HepG2 (cell line): ENCODE measurements around the gene TMEM129. TPM values are rescaled to one million over a fixed set of nuclear protein-coding genes. Genes with fewer than 3 reads are reported as not detected.
A peak's percentile ranks its signal among the peaks of the same experiment; 100 is the strongest.

Experiments
- DNMT3B ChIP-seq: conservative IDR thresholded peaks from 2 replicates; pipeline ENCODE4 v1.6.1; 2016; ENCODE audit warnings: missing biosample characterization, control low read depth
- ETV6 ChIP-seq: sonication (generic); formaldehyde crosslinking; conservative IDR thresholded peaks from 2 replicates; pipeline ENCODE4 v1.4.0; 2020; ENCODE audit warnings: missing genetic modification reagents
- KMT2A ChIP-seq: sonication (generic); formaldehyde crosslinking; IDR thresholded peaks from 2 replicates; pipeline ENCODE4 v1.4.0; 2020; ENCODE audit warnings: missing genetic modification reagents
- NCOR1 ChIP-seq: fragments of 200-600 bp; sonication (generic); IDR thresholded peaks from 2 replicates; pipeline ENCODE4 v1.7.0; 2017; ENCODE audit warnings: antibody characterized with exemption, low read length, borderline replicate concordance
- POGZ ChIP-seq: sonication (generic); formaldehyde crosslinking; IDR thresholded peaks from 2 replicates; pipeline ENCODE4 v1.4.0; 2020; ENCODE audit warnings: mild to moderate bottlenecking, missing genetic modification reagents
- REPIN1 ChIP-seq: sonication (generic); formaldehyde crosslinking; IDR thresholded peaks from 2 replicates; pipeline ENCODE4 v1.8.0; 2022; ENCODE audit warnings: missing genetic modification reagents, low read depth, mild to moderate bottlenecking, borderline replicate concordance
- SKI ChIP-seq: fragments of 450-650 bp; IDR thresholded peaks from one replicate; pipeline ENCODE4 v1.6.1; 2018; ENCODE audit warnings: mild to moderate bottlenecking; ENCODE audit not compliant: partially characterized antibody
- SRSF1 ChIP-seq: fragments of 200-400 bp; formaldehyde crosslinking; optimal IDR thresholded peaks from 2 replicates; pipeline ENCODE3; 2017; ENCODE audit warnings: mild to moderate bottlenecking, low read depth, low read length, moderate library complexity
- SRY ChIP-seq: sonication (generic); formaldehyde crosslinking; IDR thresholded peaks from 2 replicates; pipeline ENCODE4 v1.8.0; 2022; ENCODE audit warnings: mild to moderate bottlenecking, missing genetic modification reagents
- U2AF1 ChIP-seq: fragments of 200-400 bp; formaldehyde crosslinking; optimal IDR thresholded peaks from 2 replicates; pipeline ENCODE3; 2017; ENCODE audit warnings: mild to moderate bottlenecking, low read depth, low read length
- ZNF20 ChIP-seq: sonication (generic); formaldehyde crosslinking; IDR thresholded peaks from 2 replicates; pipeline ENCODE4 v1.4.0; 2020; ENCODE audit warnings: mild to moderate bottlenecking, moderate library complexity, missing genetic modification reagents
- ZNF354B ChIP-seq: sonication (generic); formaldehyde crosslinking; IDR thresholded peaks from 2 replicates; pipeline ENCODE4 v1.8.0; 2022; ENCODE audit warnings: mild to moderate bottlenecking, missing genetic modification reagents
- ZNF430 ChIP-seq: sonication (generic); formaldehyde crosslinking; IDR thresholded peaks from 2 replicates; pipeline ENCODE4 v1.9.0; 2021; ENCODE audit warnings: mild to moderate bottlenecking, missing genetic modification reagents
- ZNF432 ChIP-seq: sonication (generic); formaldehyde crosslinking; IDR thresholded peaks from 2 replicates; pipeline ENCODE4 v1.5.0; 2020; ENCODE audit warnings: missing genetic modification reagents, mild to moderate bottlenecking, borderline replicate concordance
- ZNF44 ChIP-seq: sonication (generic); formaldehyde crosslinking; IDR thresholded peaks from 2 replicates; pipeline ENCODE4 v1.5.1; 2020; ENCODE audit warnings: mild to moderate bottlenecking, missing genetic modification reagents
- ZNF724P ChIP-seq: sonication (generic); formaldehyde crosslinking; IDR thresholded peaks from 2 replicates; pipeline ENCODE4 v1.8.0; 2022; ENCODE audit warnings: missing genetic modification reagents, borderline replicate concordance
- ZNF749 ChIP-seq: sonication (generic); formaldehyde crosslinking; IDR thresholded peaks from 2 replicates; pipeline ENCODE4 v1.8.0; 2022; ENCODE audit warnings: mild to moderate bottlenecking, missing genetic modification reagents, moderate library complexity, borderline replicate concordance
- polyA plus RNA-seq, 8 experiments: library from polyadenylated mRNA; depleted of rRNA in 3 of 8; stranded (reverse) in 7 of 8; unstranded in 1 of 8; fragments of >200 nt; fragmentation: Illumina TruSeq in 4 of 8; extraction: Trizol in 4 of 8; gene quantifications; 2 replicates each; pipeline versions ENCODE4 v1.2.1 to v1.2.3, GENCODE V29; 2011 to 2016; ENCODE audit warnings: low read depth in 4 of 8, missing spikeins in 1 of 8, mixed read lengths in 1 of 8; ENCODE audit not compliant: insufficient read depth in 1 of 8
- total RNA-seq, 5 experiments: library from RNA; depleted of rRNA; stranded (reverse); fragments of >200 nt; fragmentation: Illumina TruSeq; extraction: Trizol; gene quantifications; 2 replicates each; pipeline ENCODE4 v1.2.3, GENCODE V29; 2016; ENCODE audit warnings: low read depth in 1 of 5
- TF ChIP-seq, protein P1 (sequence below): sonication (generic); formaldehyde crosslinking; IDR thresholded peaks from 2 replicates; pipeline ENCODE4 v1.4.0; 2020; ENCODE audit warnings: mild to moderate bottlenecking, missing genetic modification reagents
- TF ChIP-seq, protein P2 (sequence below): sonication (generic); formaldehyde crosslinking; IDR thresholded peaks from 2 replicates; pipeline ENCODE4 v1.5.1; 2020; ENCODE audit warnings: mild to moderate bottlenecking, missing genetic modification reagents
- TF ChIP-seq, protein P3 (sequence below): sonication (generic); formaldehyde crosslinking; IDR thresholded peaks from 2 replicates; pipeline ENCODE4 v1.4.0; 2020; ENCODE audit warnings: missing genetic modification reagents, low read depth, mild to moderate bottlenecking, borderline replicate concordance
- TF ChIP-seq, protein P4 (sequence below): sonication (generic); formaldehyde crosslinking; IDR thresholded peaks from 2 replicates; pipeline ENCODE4 v1.4.0; 2020; ENCODE audit warnings: missing genetic modification reagents
- TF ChIP-seq, protein P5 (sequence below): sonication (generic); formaldehyde crosslinking; IDR thresholded peaks from 2 replicates; pipeline ENCODE4 v1.8.0; 2022; ENCODE audit warnings: missing genetic modification reagents, mild to moderate bottlenecking, borderline replicate concordance

The TMEM129 gene
- total and polyA plus RNA-seq, 2 of the 13 experiments (the other 11 are each of a cell fraction or from before 2014, with no cell fraction given) = 19.0 to 25.8 TPM

DNA sequence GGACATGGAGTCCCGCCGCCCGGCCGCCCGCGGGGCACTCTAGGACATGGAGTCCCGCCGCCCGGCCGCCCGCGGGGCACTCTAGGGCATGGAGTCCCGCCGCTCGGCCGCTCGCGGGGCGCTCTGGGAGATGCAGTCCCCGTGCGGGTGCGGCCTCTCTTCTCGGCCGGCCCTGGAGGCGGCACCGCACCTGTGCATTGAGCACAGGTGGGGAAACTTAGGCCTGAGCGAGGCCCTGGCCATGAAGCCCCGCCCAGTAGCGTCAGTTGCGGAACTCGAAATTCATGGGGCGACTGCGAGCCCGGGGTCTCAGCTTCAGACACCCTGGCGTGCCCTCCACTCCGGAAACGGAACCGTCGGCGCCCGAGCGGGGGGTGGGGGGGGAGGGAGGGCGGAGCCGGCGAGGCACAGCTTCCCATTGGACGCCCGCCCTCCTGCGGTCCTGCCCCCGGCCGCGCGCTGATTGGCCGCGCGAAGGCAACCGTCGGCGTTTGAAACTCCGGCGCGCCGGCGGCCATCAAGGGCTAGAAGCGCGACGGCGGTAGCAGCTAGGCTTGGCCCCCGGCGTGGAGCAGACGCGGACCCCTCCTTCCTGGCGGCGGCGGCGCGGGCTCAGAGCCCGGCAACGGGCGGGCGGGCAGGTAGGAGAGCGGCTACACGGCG, at the start of gene TMEM129, which contains the start of gene TACC3 (continued):
- TF ChIP-seq ZNF20 (no peak), ZNF724P (CRISPR knock-in tag) (no peak), ZNF44 (CRISPR knock-in tag) (no peak), KMT2A (CRISPR knock-in tag) (0 out of 2 replicates have a peak, but pooled peaks have one; percentile 34), NCOR1 (no peak), SRSF1 (no peak), SKI (no peak), SRY (CRISPR knock-in tag) (0 out of 2 replicates have a peak, but pooled peaks have one; percentile 14), DNMT3B (CRISPR knock-in tag) (no peak), ZNF354B (CRISPR knock-in tag) (no peak), ZNF430 (CRISPR knock-in tag) (no peak), U2AF1 (no peak), ZNF432 (CRISPR knock-in tag) (no peak), POGZ (no peak), ETV6 (CRISPR knock-in tag) (no peak), REPIN1 (CRISPR knock-in tag) (no peak), ZNF749 (CRISPR knock-in tag) (no peak)
- TF ChIP-seq, protein P1, sequence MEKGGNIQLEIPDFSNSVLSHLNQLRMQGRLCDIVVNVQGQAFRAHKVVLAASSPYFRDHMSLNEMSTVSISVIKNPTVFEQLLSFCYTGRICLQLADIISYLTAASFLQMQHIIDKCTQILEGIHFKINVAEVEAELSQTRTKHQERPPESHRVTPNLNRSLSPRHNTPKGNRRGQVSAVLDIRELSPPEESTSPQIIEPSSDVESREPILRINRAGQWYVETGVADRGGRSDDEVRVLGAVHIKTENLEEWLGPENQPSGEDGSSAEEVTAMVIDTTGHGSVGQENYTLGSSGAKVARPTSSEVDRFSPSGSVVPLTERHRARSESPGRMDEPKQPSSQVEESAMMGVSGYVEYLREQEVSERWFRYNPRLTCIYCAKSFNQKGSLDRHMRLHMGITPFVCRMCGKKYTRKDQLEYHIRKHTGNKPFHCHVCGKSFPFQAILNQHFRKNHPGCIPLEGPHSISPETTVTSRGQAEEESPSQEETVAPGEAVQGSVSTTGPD = no peak
- TF ChIP-seq, protein P2, sequence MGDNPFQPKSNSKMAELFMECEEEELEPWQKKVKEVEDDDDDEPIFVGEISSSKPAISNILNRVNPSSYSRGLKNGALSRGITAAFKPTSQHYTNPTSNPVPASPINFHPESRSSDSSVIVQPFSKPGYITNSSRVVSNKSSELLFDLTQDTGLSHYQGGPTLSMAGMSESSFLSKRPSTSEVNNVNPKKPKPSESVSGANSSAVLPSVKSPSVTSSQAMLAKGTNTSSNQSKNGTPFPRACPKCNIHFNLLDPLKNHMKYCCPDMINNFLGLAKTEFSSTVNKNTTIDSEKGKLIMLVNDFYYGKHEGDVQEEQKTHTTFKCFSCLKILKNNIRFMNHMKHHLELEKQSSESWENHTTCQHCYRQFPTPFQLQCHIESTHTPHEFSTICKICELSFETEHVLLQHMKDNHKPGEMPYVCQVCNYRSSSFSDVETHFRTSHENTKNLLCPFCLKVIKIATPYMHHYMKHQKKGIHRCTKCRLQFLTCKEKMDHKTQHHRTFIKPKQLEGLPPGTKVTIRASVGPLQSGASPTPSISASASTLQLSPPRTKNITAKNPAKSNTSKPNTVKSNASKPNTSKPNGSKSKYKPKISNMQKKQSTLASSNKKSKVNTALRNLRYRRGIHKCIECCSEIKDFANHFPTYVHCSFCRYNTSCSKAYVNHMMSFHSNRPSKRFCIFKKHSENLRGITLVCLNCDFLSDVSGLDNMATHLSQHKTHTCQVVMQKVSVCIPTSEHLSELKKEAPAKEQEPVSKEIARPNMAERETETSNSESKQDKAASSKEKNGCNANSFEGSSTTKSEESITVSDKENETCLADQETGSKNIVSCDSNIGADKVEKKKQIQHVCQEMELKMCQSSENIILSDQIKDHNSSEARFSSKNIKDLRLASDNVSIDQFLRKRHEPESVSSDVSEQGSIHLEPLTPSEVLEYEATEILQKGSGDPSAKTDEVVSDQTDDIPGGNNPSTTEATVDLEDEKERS (CRISPR knock-in tag) = no peak
- TF ChIP-seq, protein P3, sequence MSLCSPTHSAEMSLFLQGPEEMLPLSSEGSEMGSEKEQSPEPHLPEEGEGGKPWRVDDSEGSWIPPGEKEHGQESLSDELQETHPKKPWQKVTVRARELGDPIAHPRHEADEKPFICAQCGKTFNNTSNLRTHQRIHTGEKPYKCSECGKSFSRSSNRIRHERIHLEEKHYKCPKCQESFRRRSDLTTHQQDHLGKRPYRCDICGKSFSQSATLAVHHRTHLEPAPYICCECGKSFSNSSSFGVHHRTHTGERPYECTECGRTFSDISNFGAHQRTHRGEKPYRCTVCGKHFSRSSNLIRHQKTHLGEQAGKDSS (CRISPR knock-in tag) = no peak; the same call in 1 of the 2 replicates
- TF ChIP-seq, protein P4, sequence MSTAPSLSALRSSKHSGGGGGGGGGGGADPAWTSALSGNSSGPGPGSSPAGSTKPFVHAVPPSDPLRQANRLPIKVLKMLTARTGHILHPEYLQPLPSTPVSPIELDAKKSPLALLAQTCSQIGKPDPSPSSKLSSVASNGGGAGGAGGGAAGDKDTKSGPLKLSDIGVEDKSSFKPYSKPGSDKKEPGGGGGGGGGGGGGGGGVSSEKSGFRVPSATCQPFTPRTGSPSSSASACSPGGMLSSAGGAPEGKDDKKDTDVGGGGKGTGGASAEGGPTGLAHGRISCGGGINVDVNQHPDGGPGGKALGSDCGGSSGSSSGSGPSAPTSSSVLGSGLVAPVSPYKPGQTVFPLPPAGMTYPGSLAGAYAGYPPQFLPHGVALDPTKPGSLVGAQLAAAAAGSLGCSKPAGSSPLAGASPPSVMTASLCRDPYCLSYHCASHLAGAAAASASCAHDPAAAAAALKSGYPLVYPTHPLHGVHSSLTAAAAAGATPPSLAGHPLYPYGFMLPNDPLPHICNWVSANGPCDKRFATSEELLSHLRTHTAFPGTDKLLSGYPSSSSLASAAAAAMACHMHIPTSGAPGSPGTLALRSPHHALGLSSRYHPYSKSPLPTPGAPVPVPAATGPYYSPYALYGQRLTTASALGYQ = no peak
- TF ChIP-seq, protein P5, sequence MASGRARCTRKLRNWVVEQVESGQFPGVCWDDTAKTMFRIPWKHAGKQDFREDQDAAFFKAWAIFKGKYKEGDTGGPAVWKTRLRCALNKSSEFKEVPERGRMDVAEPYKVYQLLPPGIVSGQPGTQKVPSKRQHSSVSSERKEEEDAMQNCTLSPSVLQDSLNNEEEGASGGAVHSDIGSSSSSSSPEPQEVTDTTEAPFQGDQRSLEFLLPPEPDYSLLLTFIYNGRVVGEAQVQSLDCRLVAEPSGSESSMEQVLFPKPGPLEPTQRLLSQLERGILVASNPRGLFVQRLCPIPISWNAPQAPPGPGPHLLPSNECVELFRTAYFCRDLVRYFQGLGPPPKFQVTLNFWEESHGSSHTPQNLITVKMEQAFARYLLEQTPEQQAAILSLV (CRISPR knock-in tag) = no peak
